Activated CD4-positive, alpha-beta memory T cell treated with anti-CD3 and anti-CD28 coated beads for 36 hours (primary cell): ENCODE results near the gene ADAMTS9. TPM values are rescaled to one million over a fixed set of nuclear protein-coding genes. Genes with fewer than 3 reads are reported as not detected.

Experiments used
- CTCF ChIA-PET: fragments of 350-600 bp; sonication (Branson Sonifier 250); formaldehyde crosslinking; loops from one replicate; lab custom pipeline; 2021; ENCODE audit warnings: antibody characterized with exemption, inconsistent platforms; lab: Charles Lee
- POLR2A ChIA-PET: fragments of 350-600 bp; sonication (Branson Sonifier 250); formaldehyde crosslinking; loops from one replicate; lab custom pipeline; 2021; ENCODE audit warnings: antibody characterized with exemption; lab: Charles Lee
- DNase-seq: peaks from one replicate; pipeline ENCODE4 v3.0.0-alpha.2; 2020
- H3K27ac Mint-ChIP-seq: one replicate; pipeline ENCODE4 v1.8.0; 2021; ENCODE audit warnings: mixed read lengths
- H3K27me3 Mint-ChIP-seq: one replicate; pipeline ENCODE4 v1.8.0; 2021; ENCODE audit warnings: mixed read lengths
- H3K36me3 Mint-ChIP-seq: one replicate; pipeline ENCODE4 v1.8.0; 2021; ENCODE audit warnings: mixed read lengths
- H3K4me1 Mint-ChIP-seq: one replicate; pipeline ENCODE4 v1.8.0; 2021; ENCODE audit warnings: low read depth, mixed read lengths
- H3K4me3 Mint-ChIP-seq: one replicate; pipeline ENCODE4 v1.8.0; 2021; ENCODE audit warnings: mild to moderate bottlenecking, mixed read lengths
- H3K9me3 Mint-ChIP-seq: one replicate; pipeline ENCODE4 v1.8.0; 2021; ENCODE audit warnings: mixed read lengths
- intact Hi-C: fragments of 100-400 bp; cut with micrococcal nuclease; formaldehyde crosslinking; loops from one replicate; pipeline ENCODE4 v1.15.1; 2023
- total RNA-seq, 2 experiments: library from RNA; stranded (reverse); gene quantifications; one replicate each; pipeline ENCODE4 v1.2.3, GENCODE V29; 2021

The ADAMTS9 gene
- total RNA-seq, 2 experiments from 2014 or later = not detected

DNA sequence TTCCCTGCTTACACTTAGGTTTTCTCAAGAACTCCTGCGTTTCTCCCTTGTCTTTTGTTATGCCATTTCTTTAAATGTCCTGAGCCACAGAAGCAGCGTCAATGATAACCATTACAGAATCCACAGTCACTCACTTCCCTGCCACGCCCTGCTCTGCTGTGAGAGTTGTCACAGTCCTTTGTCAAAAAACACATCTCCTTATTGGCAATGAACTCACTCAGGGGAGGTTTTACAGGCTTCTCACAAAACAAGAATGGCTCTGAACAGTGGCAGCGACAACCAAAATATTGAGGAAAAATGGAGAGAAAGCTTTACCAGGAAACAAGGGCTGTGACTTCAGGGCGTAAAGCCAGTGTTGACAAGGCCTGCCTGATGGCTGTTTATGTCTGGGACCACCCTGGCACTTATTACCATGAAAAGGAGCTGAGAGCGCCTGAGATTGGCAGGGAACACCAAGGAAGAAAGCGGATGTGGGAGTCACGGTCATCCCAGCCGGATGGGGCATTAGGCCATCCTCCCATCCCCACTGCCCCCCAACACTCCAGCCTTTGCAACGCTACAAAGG is 111.5 kb downstream of the ADAMTS9 start:
- ChIA-PET CTCF (interaction anchor here (1.1 kb wide), 1 partner anchor 11 kb away, joined by 3 read pairs; no protein-coding TSS in a partner anchor), POLR2A (no interaction called here)
- H3K27ac Mint-ChIP-seq = no peak overlapping the region
- no peaks in the 10 kb centered on the region for H3K9me3 Mint-ChIP-seq
- no peak overlapping the region for H3K4me3 Mint-ChIP-seq
- H3K27me3 Mint-ChIP-seq = no peaks in the 10 kb centered on the region
- no peak for DNase-seq
- no peaks in the 10 kb centered on the region for H3K36me3 Mint-ChIP-seq
- intact Hi-C loops = no loop called here
- no peaks in the 10 kb centered on the region for H3K4me1 Mint-ChIP-seq

GRCh38 chr3:64575211-64575844 is 112.5 kb downstream of the ADAMTS9 start:
- intact Hi-C loops = no loop called here
- ChIA-PET CTCF (interaction anchor here (1.1 kb wide), 1 partner anchor 12 kb away, joined by 3 read pairs; no protein-coding TSS in a partner anchor), POLR2A (no interaction called here)
- Mint-ChIP-seq H3K9me3 (no peaks in the 10 kb centered on the region), H3K27ac (no peak overlapping the region), H3K4me1 (no peaks in the 10 kb centered on the region), H3K27me3 (no peaks in the 10 kb centered on the region), H3K4me3 (no peak overlapping the region), H3K36me3 (no peaks in the 10 kb centered on the region)
- DNase-seq = no peak

- intact Hi-C loops = no loop called here
- Mint-ChIP-seq H3K36me3 (no peaks in the 10 kb centered on the region), H3K27ac (no peak overlapping the region), H3K27me3 (no peaks in the 10 kb centered on the region), H3K9me3 (no peaks in the 10 kb centered on the region), H3K4me1 (no peaks in the 10 kb centered on the region), H3K4me3 (no peak overlapping the region)
- no peak for DNase-seq
- ChIA-PET POLR2A (no interaction called here), CTCF (no interaction called here)
These were observed 113.6 kb downstream of the ADAMTS9 start for GRCh38 chr3:64574194-64574593.

DNA sequence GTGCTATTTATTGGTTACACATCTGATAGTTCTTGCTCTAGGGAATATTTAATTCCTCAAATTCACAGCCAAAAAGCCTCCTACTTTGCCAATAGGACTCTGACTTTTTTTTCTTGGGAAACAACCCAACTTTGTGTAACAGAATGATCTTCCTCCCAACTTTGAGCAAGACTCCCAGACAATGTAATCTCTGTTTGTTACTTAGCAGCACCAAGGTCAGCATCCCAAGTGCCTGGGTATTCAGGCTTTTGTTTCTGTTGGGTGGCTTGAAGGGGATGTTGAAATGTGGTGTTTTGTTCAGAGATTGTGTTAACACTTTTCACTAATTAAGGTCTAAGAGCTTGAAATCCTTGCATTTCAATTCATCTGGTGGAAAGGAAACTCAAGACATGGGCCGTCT is 115.8 kb downstream of the ADAMTS9 start:
- no peaks in the 10 kb centered on the region for H3K9me3 Mint-ChIP-seq
- no peak for DNase-seq
- no peak overlapping the region for H3K4me3 Mint-ChIP-seq
- no peaks in the 10 kb centered on the region for H3K36me3 Mint-ChIP-seq
- ChIA-PET POLR2A (no interaction called here), CTCF (no interaction called here)
- no peaks in the 10 kb centered on the region for H3K27me3 Mint-ChIP-seq
- intact Hi-C loops = no loop called here
- H3K4me1 Mint-ChIP-seq = no peaks in the 10 kb centered on the region
- H3K27ac Mint-ChIP-seq = no peak overlapping the region

- H3K4me3 Mint-ChIP-seq = no peak overlapping the region
- no peak overlapping the region for H3K27ac Mint-ChIP-seq
- CTCF ChIA-PET = interaction anchor here (0.6 kb wide), 1 partner anchor 157 kb away, joined by 6 read pairs; no protein-coding TSS in a partner anchor
- no peak for DNase-seq
- H3K36me3 Mint-ChIP-seq = no peaks in the 10 kb centered on the region
- H3K4me1 Mint-ChIP-seq = no peaks in the 10 kb centered on the region
- POLR2A ChIA-PET = no interaction called here
- H3K27me3 Mint-ChIP-seq = no peaks in the 10 kb centered on the region
- intact Hi-C loops = no loop called here
- H3K9me3 Mint-ChIP-seq = no peaks in the 10 kb centered on the region
These were observed 118.8 kb downstream of the ADAMTS9 start for GRCh38 chr3:64568895-64569517.

DNA sequence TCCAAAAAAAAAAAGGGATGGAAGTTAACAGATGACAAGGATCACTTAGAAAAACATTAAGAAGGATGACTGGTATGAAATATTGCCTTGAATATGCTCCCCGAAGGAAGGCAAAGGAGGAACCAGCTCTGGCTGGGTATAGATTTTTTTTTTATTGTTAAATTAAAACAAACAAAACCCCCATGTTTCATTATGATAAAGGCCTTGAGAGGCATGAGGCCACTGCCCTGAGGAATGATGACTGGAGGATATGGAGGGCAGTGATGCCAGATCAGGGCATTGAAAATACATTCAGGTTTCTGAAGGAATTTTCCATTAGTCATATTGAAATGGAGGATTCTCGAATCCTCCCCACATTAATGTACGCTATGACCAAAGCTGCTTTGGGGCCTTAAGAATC is 120.9 kb downstream of the ADAMTS9 start:
- ChIA-PET POLR2A (no interaction called here), CTCF (interaction anchor here (0.6 to 1.0 kb wide), 4 partner anchors 26 to 1169 kb away, joined by 3 to 6 read pairs (median 3); no protein-coding TSS in a partner anchor)
- Mint-ChIP-seq H3K36me3 (no peaks in the 10 kb centered on the region), H3K27ac (no peak overlapping the region), H3K27me3 (no peaks in the 10 kb centered on the region), H3K4me3 (no peak overlapping the region), H3K9me3 (no peaks in the 10 kb centered on the region), H3K4me1 (no peaks in the 10 kb centered on the region)
- no peak for DNase-seq
- intact Hi-C loops = no loop called here

DNA sequence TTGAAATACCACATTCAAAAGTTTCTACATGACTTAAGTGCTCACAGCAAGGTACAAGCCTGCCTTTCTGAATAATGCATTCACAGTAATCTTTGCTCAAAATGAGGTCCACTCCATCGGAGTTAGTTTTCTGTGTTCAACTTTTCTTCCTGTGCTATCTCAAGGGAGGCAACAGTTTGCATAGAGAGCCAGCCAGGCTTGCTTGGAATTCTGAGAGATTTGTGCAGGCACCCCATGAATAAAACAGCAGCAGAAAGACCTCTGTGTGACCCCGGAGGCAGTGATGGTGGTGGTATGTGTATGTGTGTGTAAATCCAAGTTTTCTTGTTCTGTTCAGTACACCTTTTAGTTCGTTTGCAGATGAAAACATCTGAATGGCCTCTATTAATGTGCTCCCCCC is 124.0 kb downstream of the ADAMTS9 start:
- H3K27me3 Mint-ChIP-seq = no peaks in the 10 kb centered on the region
- CTCF ChIA-PET = interaction anchor here (0.7 kb wide), 1 partner anchor 14 kb away, joined by 3 read pairs; no protein-coding TSS in a partner anchor

GRCh38 chr3:64561868-64562267 is 125.9 kb downstream of the ADAMTS9 start:
- Mint-ChIP-seq H3K4me3 (no peak overlapping the region), H3K27ac (no peak overlapping the region), H3K27me3 (peaks cover 2% of the 10 kb centered on the region), H3K36me3 (no peaks in the 10 kb centered on the region), H3K9me3 (no peaks in the 10 kb centered on the region), H3K4me1 (no peaks in the 10 kb centered on the region)
- intact Hi-C loops = no loop called here
- no peak for DNase-seq
- ChIA-PET CTCF (no interaction called here), POLR2A (no interaction called here)

More for the DNA sequence above, 124.0 kb downstream of the ADAMTS9 start:
- POLR2A ChIA-PET = no interaction called here
- no peak overlapping the region for H3K4me3 Mint-ChIP-seq
- H3K4me1 Mint-ChIP-seq = no peaks in the 10 kb centered on the region
- intact Hi-C loops = no loop called here
- H3K27ac Mint-ChIP-seq = no peak overlapping the region
- DNase-seq = no peak
- H3K9me3 Mint-ChIP-seq = no peaks in the 10 kb centered on the region
- no peaks in the 10 kb centered on the region for H3K36me3 Mint-ChIP-seq

DNA sequence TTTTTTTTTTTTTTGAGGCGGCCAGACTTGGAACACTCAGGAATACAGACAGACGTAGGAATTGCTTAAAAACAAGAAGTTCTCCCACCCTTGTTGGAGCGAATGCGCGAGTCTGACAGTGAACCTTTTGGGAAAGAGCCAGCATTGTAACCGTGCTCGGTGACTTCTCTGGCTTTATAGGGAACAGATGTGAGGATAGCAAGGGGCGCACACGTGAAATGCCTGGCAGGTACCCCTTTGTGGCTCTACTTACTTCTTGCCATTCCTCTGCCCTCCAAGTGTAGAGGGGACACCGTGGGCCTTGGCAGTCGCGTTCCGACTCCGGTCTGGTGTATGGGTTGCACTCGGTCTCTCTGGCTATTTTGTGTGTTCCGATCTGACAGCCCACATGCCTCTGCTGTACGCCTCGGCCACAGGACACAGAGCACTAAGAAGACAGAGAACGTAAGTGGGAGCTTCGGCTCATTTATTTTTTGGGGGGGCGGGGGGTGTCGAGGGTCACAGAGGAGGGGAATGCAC is 126.4 kb downstream of the ADAMTS9 start:
- DNase-seq = no peak
- Mint-ChIP-seq H3K4me3 (no peak overlapping the region), H3K27ac (no peak overlapping the region), H3K36me3 (no peaks in the 10 kb centered on the region), H3K9me3 (no peaks in the 10 kb centered on the region), H3K4me1 (no peaks in the 10 kb centered on the region), H3K27me3 (peaks cover 4% of the 10 kb centered on the region)
- intact Hi-C loops = no loop called here
- ChIA-PET POLR2A (no interaction called here), CTCF (no interaction called here)

DNA sequence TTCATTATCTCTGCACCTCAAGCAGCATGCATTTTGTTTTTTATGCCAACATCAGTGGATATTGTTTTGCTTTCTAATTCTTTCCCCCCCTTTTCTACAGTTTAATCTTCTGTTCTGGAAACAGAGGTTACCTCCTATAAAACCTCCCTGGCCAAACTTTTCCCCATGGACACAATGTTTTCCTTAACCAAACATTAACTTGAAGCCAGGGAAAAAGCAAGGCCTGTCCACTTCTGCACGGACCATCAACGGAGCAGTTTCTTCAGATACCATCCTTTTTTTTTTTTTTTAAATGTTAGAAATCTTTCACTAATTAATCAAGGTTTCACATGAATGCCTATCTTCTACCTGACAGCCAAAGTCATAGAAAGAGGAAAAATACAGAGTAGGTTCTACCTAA is 127.0 kb downstream of the ADAMTS9 start:
- CTCF ChIA-PET = no interaction called here
- no peak overlapping the region for H3K4me3 Mint-ChIP-seq

DNA sequence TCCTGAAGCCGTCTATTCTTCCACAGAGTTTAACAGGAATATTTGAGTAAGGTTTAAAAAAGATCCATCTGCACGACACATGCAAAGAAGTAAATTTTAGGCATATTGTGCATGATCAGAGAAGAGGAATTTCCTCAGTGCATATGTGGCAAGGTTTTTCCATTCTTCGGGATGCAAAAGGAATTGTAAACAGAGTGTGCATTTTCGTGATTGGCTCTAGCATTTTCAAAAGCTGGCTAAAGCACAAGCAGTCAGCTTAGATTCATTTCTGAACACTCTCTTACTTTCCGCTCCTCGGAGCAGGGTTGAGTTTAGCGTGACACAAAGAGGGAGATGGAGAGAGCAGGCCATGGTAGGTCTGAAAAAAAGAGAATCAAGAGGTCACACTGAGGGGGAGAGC is 128.2 kb downstream of the ADAMTS9 start:
- no peak overlapping the region for H3K4me3 Mint-ChIP-seq
- no peak for DNase-seq
- H3K9me3 Mint-ChIP-seq = no peaks in the 10 kb centered on the region
- intact Hi-C loops = no loop called here
- ChIA-PET CTCF (no interaction called here), POLR2A (no interaction called here)
- peaks cover 4% of the 10 kb centered on the region for H3K27me3 Mint-ChIP-seq
- H3K36me3 Mint-ChIP-seq = no peaks in the 10 kb centered on the region
- H3K4me1 Mint-ChIP-seq = no peaks in the 10 kb centered on the region
- H3K27ac Mint-ChIP-seq = no peak overlapping the region

More for the DNA sequence above, 127.0 kb downstream of the ADAMTS9 start:
- Mint-ChIP-seq H3K27me3 (peaks cover 4% of the 10 kb centered on the region), H3K36me3 (no peaks in the 10 kb centered on the region), H3K9me3 (no peaks in the 10 kb centered on the region), H3K27ac (no peak overlapping the region), H3K4me1 (no peaks in the 10 kb centered on the region)
- DNase-seq = no peak
- POLR2A ChIA-PET = no interaction called here
- intact Hi-C loops = no loop called here

GRCh38 chr3:64556046-64556445 is 131.8 kb downstream of the ADAMTS9 start:
- Mint-ChIP-seq H3K27ac (no peak overlapping the region), H3K9me3 (no peaks in the 10 kb centered on the region), H3K27me3 (peaks cover 4% of the 10 kb centered on the region), H3K4me1 (no peaks in the 10 kb centered on the region), H3K4me3 (no peak overlapping the region), H3K36me3 (no peaks in the 10 kb centered on the region)
- ChIA-PET CTCF (no interaction called here), POLR2A (no interaction called here)
- DNase-seq = no peak
- intact Hi-C loops = no loop called here
